HepG2 (cell line): Measurements from ENCODE around the gene TMEM129. TPM values are rescaled to one million over a fixed set of nuclear protein-coding genes. Genes with fewer than 3 reads are reported as not detected.
A peak's percentile ranks its signal among the peaks of the same experiment; 100 is the strongest.

Experiments used
- BHLHE40 ChIP-seq: IDR thresholded peaks from 2 replicates; pipeline ENCODE4 v1.6.1; 2011; ENCODE audit warnings: low read length, improper control_type of control experiment
- HOXA7 ChIP-seq: sonication (generic); formaldehyde crosslinking; IDR thresholded peaks from 2 replicates; pipeline ENCODE4 v1.8.1; 2022; ENCODE audit warnings: mild to moderate bottlenecking, missing genetic modification reagents, moderate library complexity
- MAFK ChIP-seq, 2 experiments: IDR thresholded peaks in 1 of 2; conservative IDR thresholded peaks in 1 of 2; 2 replicates each; pipeline ENCODE4 v1.6.1; 2011; ENCODE audit warnings: improper control_type of control experiment in 2 of 2, low read length in 2 of 2
- MAZ ChIP-seq, 2 experiments: sonication (generic) in 1 of 2; formaldehyde crosslinking in 1 of 2; IDR thresholded peaks; 2 replicates each; pipeline versions ENCODE4 v1.5.0 to v1.6.1; 2012 to 2020; ENCODE audit warnings: low read depth in 2 of 2, mild to moderate bottlenecking in 2 of 2, borderline replicate concordance in 1 of 2, improper control_type of control experiment in 1 of 2, low read length in 1 of 2, missing genetic modification reagents in 1 of 2, moderate library complexity in 1 of 2
- MIER2 ChIP-seq: IDR thresholded peaks from 2 replicates; pipeline ENCODE4 v1.6.1; 2016; ENCODE audit warnings: missing biosample characterization, missing genetic modification reagents
- MXI1 ChIP-seq: IDR thresholded peaks from 3 replicates; pipeline ENCODE4 v1.6.1; 2012; ENCODE audit warnings: low read depth, low read length, inconsistent platforms, borderline replicate concordance
- NRL ChIP-seq: sonication (generic); formaldehyde crosslinking; IDR thresholded peaks from 2 replicates; pipeline ENCODE4 v1.5.0; 2020; ENCODE audit warnings: missing genetic modification reagents, mild to moderate bottlenecking, moderate library complexity, borderline replicate concordance
- POGZ ChIP-seq: sonication (generic); formaldehyde crosslinking; IDR thresholded peaks from 2 replicates; pipeline ENCODE4 v1.4.0; 2020; ENCODE audit warnings: mild to moderate bottlenecking, missing genetic modification reagents
- POLR2A ChIP-seq, 2 experiments: IDR thresholded peaks; 2 replicates each; pipeline ENCODE4 v1.6.1; 2011; ENCODE audit warnings: low read depth in 2 of 2, low read length in 2 of 2, mild to moderate bottlenecking in 1 of 2, moderate library complexity in 1 of 2; ENCODE audit not compliant: insufficient read depth in 1 of 2
- SMYD3 ChIP-seq: sonication (generic); formaldehyde crosslinking; IDR thresholded peaks from 2 replicates; pipeline ENCODE4 v1.8.1; 2023; ENCODE audit warnings: mild to moderate bottlenecking, missing genetic modification reagents
- SOX13 ChIP-seq, 3 experiments: fragments of 450-650 bp in 1 of 3; sonication (generic) in 1 of 3; formaldehyde crosslinking in 1 of 3; IDR thresholded peaks in 2 of 3; conservative IDR thresholded peaks in 1 of 3; 2 replicates each; pipeline versions ENCODE4 v1.5.0 to v1.6.1; 2016 to 2020; ENCODE audit warnings: antibody characterized with exemption in 1 of 3, mild to moderate bottlenecking in 1 of 3, missing compliant biosample characterization in 1 of 3, missing genetic modification reagents in 1 of 3, moderate library complexity in 1 of 3
- TAF1 ChIP-seq: sonication (generic); formaldehyde crosslinking; IDR thresholded peaks from 2 replicates; pipeline ENCODE4 v1.4.0; 2020; ENCODE audit warnings: missing genetic modification reagents
- ZFP36 ChIP-seq: fragments of 150-350 bp; IDR thresholded peaks from 2 replicates; pipeline ENCODE4 v1.6.1; 2018; ENCODE audit warnings: borderline replicate concordance, low read length, low read depth; ENCODE audit not compliant: partially characterized antibody
- ZFP82 ChIP-seq: sonication (generic); formaldehyde crosslinking; IDR thresholded peaks from 2 replicates; pipeline ENCODE4 v1.5.1; 2020; ENCODE audit warnings: mild to moderate bottlenecking, missing genetic modification reagents, borderline replicate concordance
- ZNF550 ChIP-seq: sonication (generic); formaldehyde crosslinking; IDR thresholded peaks from 2 replicates; pipeline ENCODE4 v1.4.0; 2020; ENCODE audit warnings: mild to moderate bottlenecking, missing genetic modification reagents, borderline replicate concordance
- ZNF891 ChIP-seq: sonication (generic); formaldehyde crosslinking; IDR thresholded peaks from 2 replicates; pipeline ENCODE4 v1.5.0; 2020; ENCODE audit warnings: mild to moderate bottlenecking, missing genetic modification reagents
- ZSCAN9 ChIP-seq: IDR thresholded peaks from 2 replicates; pipeline ENCODE4 v1.6.1; 2016; ENCODE audit warnings: borderline replicate concordance
- polyA plus RNA-seq, 8 experiments: library from polyadenylated mRNA; depleted of rRNA in 3 of 8; stranded (reverse) in 7 of 8; unstranded in 1 of 8; fragments of >200 nt; fragmentation: Illumina TruSeq in 4 of 8; extraction: Trizol in 4 of 8; gene quantifications; 2 replicates each; pipeline versions ENCODE4 v1.2.1 to v1.2.3, GENCODE V29; 2011 to 2016; ENCODE audit warnings: low read depth in 4 of 8, missing spikeins in 1 of 8, mixed read lengths in 1 of 8; ENCODE audit not compliant: insufficient read depth in 1 of 8
- total RNA-seq, 5 experiments: library from RNA; depleted of rRNA; stranded (reverse); fragments of >200 nt; fragmentation: Illumina TruSeq; extraction: Trizol; gene quantifications; 2 replicates each; pipeline ENCODE4 v1.2.3, GENCODE V29; 2016; ENCODE audit warnings: low read depth in 1 of 5
- TF ChIP-seq, protein P1 (sequence below): sonication (generic); formaldehyde crosslinking; IDR thresholded peaks from 2 replicates; pipeline ENCODE4 v1.9.0; 2022; ENCODE audit warnings: low read depth, missing genetic modification reagents
- TF ChIP-seq, protein P2 (sequence below): sonication (generic); formaldehyde crosslinking; IDR thresholded peaks from 2 replicates; pipeline ENCODE4 v1.8.1; 2023; ENCODE audit warnings: mild to moderate bottlenecking, missing genetic modification reagents
- TF ChIP-seq, protein P3 (sequence below): sonication (generic); formaldehyde crosslinking; IDR thresholded peaks from 2 replicates; pipeline ENCODE4 v1.5.1; 2020; ENCODE audit warnings: missing genetic modification reagents, mild to moderate bottlenecking, borderline replicate concordance
- TF ChIP-seq, protein P4 (sequence below): IDR thresholded peaks from 2 replicates; pipeline ENCODE4 v1.6.1; 2018; ENCODE audit warnings: missing genetic modification reagents

The TMEM129 gene
- total and polyA plus RNA-seq, 2 of the 13 experiments (the other 11 are each of a cell fraction or from before 2014, with no cell fraction given) = 19.0 to 25.8 TPM

GRCh38 chr4:1712216-1713002 is 8.7 kb downstream of the TMEM129 start, which contains the start of gene SLBP (continued):
- TF ChIP-seq TAF1 (CRISPR knock-in tag) = peak; percentile 62
- TF ChIP-seq, protein P1, sequence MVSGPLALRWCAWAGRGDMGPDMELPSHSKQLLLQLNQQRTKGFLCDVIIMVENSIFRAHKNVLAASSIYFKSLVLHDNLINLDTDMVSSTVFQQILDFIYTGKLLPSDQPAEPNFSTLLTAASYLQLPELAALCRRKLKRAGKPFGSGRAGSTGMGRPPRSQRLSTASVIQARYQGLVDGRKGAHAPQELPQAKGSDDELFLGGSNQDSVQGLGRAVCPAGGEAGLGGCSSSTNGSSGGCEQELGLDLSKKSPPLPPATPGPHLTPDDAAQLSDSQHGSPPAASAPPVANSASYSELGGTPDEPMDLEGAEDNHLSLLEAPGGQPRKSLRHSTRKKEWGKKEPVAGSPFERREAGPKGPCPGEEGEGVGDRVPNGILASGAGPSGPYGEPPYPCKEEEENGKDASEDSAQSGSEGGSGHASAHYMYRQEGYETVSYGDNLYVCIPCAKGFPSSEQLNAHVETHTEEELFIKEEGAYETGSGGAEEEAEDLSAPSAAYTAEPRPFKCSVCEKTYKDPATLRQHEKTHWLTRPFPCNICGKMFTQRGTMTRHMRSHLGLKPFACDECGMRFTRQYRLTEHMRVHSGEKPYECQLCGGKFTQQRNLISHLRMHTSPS (CRISPR knock-in tag) = peak; percentile 74
- no peak for TF ChIP-seq ZNF550 (CRISPR knock-in tag)
- TF ChIP-seq MIER2 (CRISPR knock-in tag) = peak; percentile 51; the same call in 1 of the 2 replicates
- no peak for TF ChIP-seq MAFK (conservative IDR thresholded peaks at IDR 0.05 in 1 of 2, IDR thresholded peaks at IDR 0.05 in 1 of 2; ENCODE audit: low read length in 2 of 2)
- TF ChIP-seq, protein P2, sequence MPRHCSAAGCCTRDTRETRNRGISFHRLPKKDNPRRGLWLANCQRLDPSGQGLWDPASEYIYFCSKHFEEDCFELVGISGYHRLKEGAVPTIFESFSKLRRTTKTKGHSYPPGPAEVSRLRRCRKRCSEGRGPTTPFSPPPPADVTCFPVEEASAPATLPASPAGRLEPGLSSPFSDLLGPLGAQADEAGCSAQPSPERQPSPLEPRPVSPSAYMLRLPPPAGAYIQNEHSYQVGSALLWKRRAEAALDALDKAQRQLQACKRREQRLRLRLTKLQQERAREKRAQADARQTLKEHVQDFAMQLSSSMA (CRISPR knock-in tag) = peak; percentile 95; the same call in 1 of the 2 replicates
- TF ChIP-seq ZSCAN9 (CRISPR knock-in tag) = peak; percentile 94
- TF ChIP-seq POGZ (CRISPR knock-in tag) = 0 out of 2 replicates have a peak, but pooled peaks have one; percentile 20
- TF ChIP-seq SMYD3 (CRISPR knock-in tag) = peak; percentile 98
- TF ChIP-seq, protein P3, sequence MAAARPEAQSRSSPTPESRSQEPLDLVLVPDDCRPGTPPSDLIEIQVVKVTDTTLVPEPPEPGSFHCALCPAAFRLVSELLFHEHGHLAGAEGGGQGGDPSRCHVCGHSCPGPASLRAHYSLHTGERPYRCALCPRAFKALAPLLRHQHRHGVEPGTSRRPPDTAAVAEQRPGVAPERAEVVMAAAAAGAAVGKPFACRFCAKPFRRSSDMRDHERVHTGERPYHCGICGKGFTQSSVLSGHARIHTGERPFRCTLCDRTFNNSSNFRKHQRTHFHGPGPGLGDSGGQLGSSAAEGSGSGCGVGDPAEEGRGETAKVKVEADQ (CRISPR knock-in tag) = no peak; the same call in 1 of the 2 replicates
- TF ChIP-seq POLR2A (IDR thresholded peaks at IDR 0.05; ENCODE audit: insufficient read depth in 1 of 2, low read depth in 2 of 2, low read length in 2 of 2) = peak in 1 of 2 experiments; percentile 81; a peak in 2 of 4 replicates
- TF ChIP-seq ZFP36 = no peak
- TF ChIP-seq SOX13 (IDR thresholded peaks at IDR 0.05) = no peak
- peak in 1 of 2 experiments; percentile 56; a peak in 2 of 4 replicates for TF ChIP-seq SOX13 (CRISPR knock-in tag; conservative IDR thresholded peaks at IDR 0.05 in 1 of 2, IDR thresholded peaks at IDR 0.05 in 1 of 2)
- peak; percentile 97 for TF ChIP-seq ZNF891
- TF ChIP-seq, protein P4, sequence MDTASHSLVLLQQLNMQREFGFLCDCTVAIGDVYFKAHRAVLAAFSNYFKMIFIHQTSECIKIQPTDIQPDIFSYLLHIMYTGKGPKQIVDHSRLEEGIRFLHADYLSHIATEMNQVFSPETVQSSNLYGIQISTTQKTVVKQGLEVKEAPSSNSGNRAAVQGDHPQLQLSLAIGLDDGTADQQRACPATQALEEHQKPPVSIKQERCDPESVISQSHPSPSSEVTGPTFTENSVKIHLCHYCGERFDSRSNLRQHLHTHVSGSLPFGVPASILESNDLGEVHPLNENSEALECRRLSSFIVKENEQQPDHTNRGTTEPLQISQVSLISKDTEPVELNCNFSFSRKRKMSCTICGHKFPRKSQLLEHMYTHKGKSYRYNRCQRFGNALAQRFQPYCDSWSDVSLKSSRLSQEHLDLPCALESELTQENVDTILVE (CRISPR knock-in tag) = peak; percentile 62; the same call in 1 of the 2 replicates
- no peak for TF ChIP-seq HOXA7
- peak; percentile 97 for TF ChIP-seq BHLHE40
- peak; percentile 96 for TF ChIP-seq NRL
- TF ChIP-seq ZFP82 (CRISPR knock-in tag) = peak; percentile 98; the same call in 1 of the 2 replicates
- peak; percentile 88; the same call in 2 of the 3 replicates for TF ChIP-seq MXI1
- no peak; the same call in 1 of the 2 replicates for TF ChIP-seq MAZ (IDR thresholded peaks at IDR 0.05; ENCODE audit: borderline replicate concordance, low read depth, low read length)
- peak; percentile 96 for TF ChIP-seq MAZ (CRISPR knock-in tag; IDR thresholded peaks at IDR 0.05; ENCODE audit: low read depth)
